Caco-2 (cell line): Measurements from ENCODE around the gene ZNF324. TPM values are rescaled to one million over a fixed set of nuclear protein-coding genes. Genes with fewer than 3 reads are reported as not detected.

Experiments used
- Bru-seq: library from RNA; stranded (reverse); fragments of 400-500 nt; gene quantifications from one replicate; lab custom pipeline; 2021; lab: Mats Ljungman, UMichigan
- BruChase-seq, 2 experiments: library from RNA; stranded (reverse); fragments of 400-500 nt; gene quantifications; one replicate each; lab custom pipeline; 2021; lab: Mats Ljungman, UMichigan
- BruUV-seq: library from RNA; stranded (reverse); fragments of 400-500 nt; replicated peaks from 2 replicates; lab custom pipeline; 2021; lab: Mats Ljungman, UMichigan
- CTCF ChIA-PET: fragments of 300-600 bp; sonication (Branson Sonifier 250); formaldehyde crosslinking; loops from one replicate; lab custom pipeline; 2022; ENCODE audit warnings: antibody characterized with exemption; lab: Charles Lee
- POLR2A ChIA-PET: fragments of 300-600 bp; sonication (Branson Sonifier 250); formaldehyde crosslinking; loops from one replicate; lab custom pipeline; 2022; ENCODE audit warnings: antibody characterized with exemption; lab: Charles Lee
- DNase-seq, 2 experiments: peaks; one replicate each; pipeline versions ENCODE4 v3.0.0 to v3.0.0-alpha.2; 2020 to 2022
- H3K27me3 ChIP-seq: replicated peaks from 2 replicates; pipeline ENCODE4 v1.6.0; 2011; ENCODE audit warnings: low read length; ENCODE audit not compliant: control insufficient read depth, insufficient read depth
- H3K36me3 ChIP-seq: 2 replicates; pipeline ENCODE4 v1.5.1; 2011; ENCODE audit warnings: low read length; ENCODE audit not compliant: control insufficient read depth, insufficient read depth
- H3K4me1 ChIP-seq: fragments of 250-450 bp; sonication (Bioruptor Pico); 2 replicates; pipeline ENCODE4 v1.5.1; 2020; ENCODE audit warnings: mild to moderate bottlenecking
- H3K4me3 ChIP-seq: 2 replicates; pipeline ENCODE4 v1.5.1; 2011; ENCODE audit warnings: low read depth, mild to moderate bottlenecking, control low read depth, low read length
- H3K9me3 ChIP-seq: fragments of 250-450 bp; sonication (Bioruptor Pico); 2 replicates; pipeline ENCODE4 v1.5.1; 2020; ENCODE audit warnings: mild to moderate bottlenecking, moderate library complexity
- H3K27ac Mint-ChIP-seq: one replicate; pipeline ENCODE4 v1.8.0; 2022; ENCODE audit warnings: mixed read lengths; ENCODE audit not compliant: unreplicated experiment
- H3K27me3 Mint-ChIP-seq: one replicate; pipeline ENCODE4 v1.8.0; 2022; ENCODE audit warnings: mixed read lengths; ENCODE audit not compliant: insufficient read depth, unreplicated experiment
- H3K36me3 Mint-ChIP-seq: one replicate; pipeline ENCODE4 v1.8.0; 2022; ENCODE audit warnings: mild to moderate bottlenecking, mixed read lengths; ENCODE audit not compliant: insufficient read depth, unreplicated experiment
- H3K4me1 Mint-ChIP-seq: one replicate; pipeline ENCODE4 v1.8.0; 2022; ENCODE audit warnings: low read depth, mixed read lengths; ENCODE audit not compliant: unreplicated experiment
- H3K4me3 Mint-ChIP-seq: one replicate; pipeline ENCODE4 v1.8.0; 2022; ENCODE audit warnings: mild to moderate bottlenecking, moderate library complexity, mixed read lengths; ENCODE audit not compliant: unreplicated experiment
- H3K9me3 Mint-ChIP-seq: one replicate; pipeline ENCODE4 v1.8.0; 2022; ENCODE audit warnings: mixed read lengths; ENCODE audit not compliant: unreplicated experiment
- intact Hi-C: fragments of 100-400 bp; cut with micrococcal nuclease; formaldehyde crosslinking; loops from one replicate; pipeline ENCODE4 v1.10.0; 2022; ENCODE audit not compliant: unreplicated experiment
- long read RNA-seq: library from polyadenylated mRNA; stranded (forward); transcript quantifications from one replicate; pipeline ENCODE4 v2.0.0, GENCODE V29; 2022
- total RNA-seq: library from RNA; stranded (reverse); gene quantifications from 2 replicates; pipeline ENCODE4 v1.2.3, GENCODE V29; 2022
- TF ChIP-seq, protein P1 (sequence below), 2 experiments: fragments of 200-600 bp in 1 of 2; IDR thresholded peaks; 1 replicate in 1 of 2; 2 replicates in 1 of 2; pipeline versions ENCODE4 v1.5.1 to v1.8.0; 2011 to 2022; ENCODE audit warnings: antibody characterized with exemption in 1 of 2, control low read depth in 1 of 2, inconsistent platforms in 1 of 2, low read depth in 1 of 2, low read length in 1 of 2, mild to moderate bottlenecking in 1 of 2, moderate library complexity in 1 of 2; ENCODE audit not compliant: insufficient read depth in 1 of 2, severe bottlenecking in 1 of 2, unreplicated experiment in 1 of 2

Gene ZNF324
- total RNA-seq (9.8 and 10.6 TPM in 2 replicates), Bru-seq, nascent RNA (percentile 56 among the genes with signal in this experiment), BruChase-seq, experiment 1, labeled RNA remaining after a 2-hour chase (percentile 65 among the genes with signal in this experiment), BruChase-seq, experiment 2, labeled RNA remaining after a 6-hour chase (percentile 61 among the genes with signal in this experiment)
- long read RNA-seq, partial matches to known transcripts = 0 of 7 reads
- long read RNA-seq, other reads (novel, unspliced or antisense) = 6 of 7 reads

DNA sequence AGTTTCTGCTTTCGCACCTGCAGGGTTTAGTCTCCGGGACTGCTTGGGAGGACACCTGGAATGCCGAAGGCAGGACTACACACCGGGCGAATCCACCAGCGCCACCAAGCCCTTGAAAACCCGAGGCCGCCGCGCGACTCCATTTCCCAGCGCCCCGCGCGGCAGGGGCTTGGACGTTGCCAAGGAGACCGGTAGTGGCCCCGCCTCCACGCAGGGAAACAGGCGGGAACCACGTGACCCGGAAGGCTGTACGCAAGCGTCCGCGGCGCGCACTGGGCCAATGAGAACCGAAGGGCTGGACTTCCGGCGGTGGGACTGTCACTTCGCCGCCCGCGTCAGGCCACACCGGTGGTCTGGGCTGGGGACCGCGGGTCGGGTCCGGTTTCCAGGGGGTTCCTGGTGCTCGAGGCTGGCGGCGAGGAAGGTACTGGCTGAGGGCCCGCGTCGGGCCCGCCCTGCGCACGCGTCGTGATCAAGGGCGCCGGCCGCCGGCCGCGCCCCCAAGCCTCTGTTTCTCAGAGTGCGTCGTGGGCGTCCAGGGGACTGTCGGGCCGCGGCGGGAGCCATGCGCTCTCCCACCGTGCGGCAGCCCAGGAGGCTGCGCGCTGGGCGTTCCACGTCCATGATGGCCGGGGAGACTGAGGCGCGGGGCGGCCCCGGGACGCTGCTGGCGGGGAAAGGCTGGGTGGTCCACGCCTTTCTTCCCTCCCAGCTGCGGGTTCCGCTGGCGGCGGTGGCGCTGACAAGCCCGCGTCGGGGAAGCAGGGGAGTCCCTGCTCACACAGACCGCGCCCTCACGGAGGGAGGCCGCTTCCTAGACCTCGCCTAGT, at the start of gene ZNF324:
TSS of gene ZNF324 (plus strand) at position 321 of the 830 bp plus-strand sequence. CDS start 2,106 bp downstream, outside the sequence.
- H3K27ac Mint-ChIP-seq = peak within 1 kb of the TSS; percentile 60
- POLR2A ChIA-PET = no interaction called here

DNA sequence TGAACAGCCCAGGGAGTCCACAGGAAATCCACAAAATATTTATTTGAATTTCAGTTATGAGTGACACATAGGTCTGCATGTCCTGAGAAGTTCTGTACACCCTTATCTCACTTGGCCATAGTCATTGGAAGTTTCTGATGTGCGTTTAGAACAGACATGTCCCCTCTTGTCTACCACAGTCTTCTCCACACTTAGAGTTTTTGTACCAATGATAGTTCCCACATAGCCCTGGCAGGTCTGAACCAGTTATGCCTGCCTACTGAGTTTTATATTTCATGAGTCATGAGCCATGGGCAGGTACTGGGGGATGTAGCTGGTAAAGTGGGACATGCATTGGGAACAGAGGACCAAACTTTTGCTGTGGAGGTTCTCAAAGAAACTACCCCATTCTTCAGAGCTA, 38.3 kb upstream of the ZNF324 start:
- intact Hi-C loops = no loop called here

More for the DNA sequence above, at the start of gene ZNF324:
- BruUV-seq = no TSS peak
- Histone ChIP-seq H3K4me3 (peak within 1 kb of the TSS; percentile 97), H3K9me3 (no peaks in the 10 kb centered on the region), H3K4me1 (no peaks in the 10 kb centered on the region), H3K27me3 (no peaks in the 10 kb centered on the region), H3K36me3 (no peaks in the 10 kb centered on the region; the same call in 1 of the 2 replicates)
- peak; percentile 98 to 99 for DNase-seq
- H3K27me3 Mint-ChIP-seq = no peaks in the 10 kb centered on the region
- CTCF ChIA-PET = interaction anchor here (1.2 kb wide), 1 partner anchor 15 kb away, joined by 3 read pairs; no protein-coding TSS in a partner anchor
- TF ChIP-seq, protein P1, sequence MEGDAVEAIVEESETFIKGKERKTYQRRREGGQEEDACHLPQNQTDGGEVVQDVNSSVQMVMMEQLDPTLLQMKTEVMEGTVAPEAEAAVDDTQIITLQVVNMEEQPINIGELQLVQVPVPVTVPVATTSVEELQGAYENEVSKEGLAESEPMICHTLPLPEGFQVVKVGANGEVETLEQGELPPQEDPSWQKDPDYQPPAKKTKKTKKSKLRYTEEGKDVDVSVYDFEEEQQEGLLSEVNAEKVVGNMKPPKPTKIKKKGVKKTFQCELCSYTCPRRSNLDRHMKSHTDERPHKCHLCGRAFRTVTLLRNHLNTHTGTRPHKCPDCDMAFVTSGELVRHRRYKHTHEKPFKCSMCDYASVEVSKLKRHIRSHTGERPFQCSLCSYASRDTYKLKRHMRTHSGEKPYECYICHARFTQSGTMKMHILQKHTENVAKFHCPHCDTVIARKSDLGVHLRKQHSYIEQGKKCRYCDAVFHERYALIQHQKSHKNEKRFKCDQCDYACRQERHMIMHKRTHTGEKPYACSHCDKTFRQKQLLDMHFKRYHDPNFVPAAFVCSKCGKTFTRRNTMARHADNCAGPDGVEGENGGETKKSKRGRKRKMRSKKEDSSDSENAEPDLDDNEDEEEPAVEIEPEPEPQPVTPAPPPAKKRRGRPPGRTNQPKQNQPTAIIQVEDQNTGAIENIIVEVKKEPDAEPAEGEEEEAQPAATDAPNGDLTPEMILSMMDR (IDR thresholded peaks at IDR 0.05; ENCODE audit: insufficient read depth in 1 of 2, low read depth in 1 of 2, low read length in 1 of 2, severe bottlenecking in 1 of 2, unreplicated experiment in 1 of 2) = peak in 1 of 2 experiments; percentile 2
- peak within 1 kb of the TSS; percentile 81 for H3K4me3 Mint-ChIP-seq
- no peaks in the 10 kb centered on the region for H3K9me3 Mint-ChIP-seq
- H3K36me3 Mint-ChIP-seq = peaks cover 16% of the 10 kb centered on the region
- H3K4me1 Mint-ChIP-seq = peaks cover 11% of the 10 kb centered on the region
- intact Hi-C loops = loop anchor here (1.0 to 5.0 kb wide), 7 partner anchors 8 to 465 kb away; partner anchors contain the start of genes ZBTB45, ZNF324B, ZNF584 and ZNF606

More for the DNA sequence above, 38.3 kb upstream of the ZNF324 start:
- no peaks in the 10 kb centered on the region for H3K36me3 ChIP-seq
- H3K9me3 ChIP-seq = peaks cover 18% of the 10 kb centered on the region
- H3K4me3 ChIP-seq = no peak overlapping the region
- H3K4me3 Mint-ChIP-seq = no peak overlapping the region
- peaks cover 3% of the 10 kb centered on the region for H3K27me3 Mint-ChIP-seq
- H3K27ac Mint-ChIP-seq = no peak overlapping the region
- no peaks in the 10 kb centered on the region for H3K4me1 ChIP-seq
- H3K4me1 Mint-ChIP-seq = no peaks in the 10 kb centered on the region
- no peak for DNase-seq
- no TSS peak for BruUV-seq
- ChIA-PET POLR2A (no interaction called here), CTCF (no interaction called here)
- H3K36me3 Mint-ChIP-seq = no peaks in the 10 kb centered on the region
- TF ChIP-seq, protein P1 (IDR thresholded peaks at IDR 0.05; ENCODE audit: insufficient read depth in 1 of 2, low read depth in 1 of 2, low read length in 1 of 2, severe bottlenecking in 1 of 2, unreplicated experiment in 1 of 2) = no peak
- H3K27me3 ChIP-seq = no peaks in the 10 kb centered on the region; the same call in 1 of the 2 replicates
- peaks cover 18% of the 10 kb centered on the region for H3K9me3 Mint-ChIP-seq
